H7 (cell line): ENCODE results near the gene SMIM20. TPM values are rescaled to one million over a fixed set of nuclear protein-coding genes. Genes with fewer than 3 reads are reported as not detected.
A peak's percentile ranks its signal among the peaks of the same experiment; 100 is the strongest.

Experiments
- DNase-seq: peaks from one replicate; pipeline ENCODE4 v3.0.0; 2012
- H3K27me3 ChIP-seq: 2 replicates; pipeline ENCODE4 v1.6.0; 2011; ENCODE audit warnings: mild to moderate bottlenecking, low read length; ENCODE audit not compliant: control insufficient read depth, insufficient read depth
- H3K36me3 ChIP-seq: replicated peaks from 2 replicates; pipeline ENCODE4 v1.5.1; 2011; ENCODE audit warnings: low read length; ENCODE audit not compliant: control insufficient read depth, insufficient read depth
- H3K4me3 ChIP-seq: 2 replicates; pipeline ENCODE4 v1.5.1; 2011; ENCODE audit warnings: low read depth, mild to moderate bottlenecking, control low read depth, low read length, moderate library complexity; ENCODE audit not compliant: insufficient read depth
- total RNA-seq: library from RNA; depleted of rRNA; stranded (reverse); fragments of >200 nt; shearing (Covaris generic); gene quantifications from 2 replicates; pipeline ENCODE4 v1.2.3, GENCODE V29; 2014; rRNA removed

Gene SMIM20
- total RNA-seq, 1 experiment from 2014 or later = 55.3 TPM

DNA sequence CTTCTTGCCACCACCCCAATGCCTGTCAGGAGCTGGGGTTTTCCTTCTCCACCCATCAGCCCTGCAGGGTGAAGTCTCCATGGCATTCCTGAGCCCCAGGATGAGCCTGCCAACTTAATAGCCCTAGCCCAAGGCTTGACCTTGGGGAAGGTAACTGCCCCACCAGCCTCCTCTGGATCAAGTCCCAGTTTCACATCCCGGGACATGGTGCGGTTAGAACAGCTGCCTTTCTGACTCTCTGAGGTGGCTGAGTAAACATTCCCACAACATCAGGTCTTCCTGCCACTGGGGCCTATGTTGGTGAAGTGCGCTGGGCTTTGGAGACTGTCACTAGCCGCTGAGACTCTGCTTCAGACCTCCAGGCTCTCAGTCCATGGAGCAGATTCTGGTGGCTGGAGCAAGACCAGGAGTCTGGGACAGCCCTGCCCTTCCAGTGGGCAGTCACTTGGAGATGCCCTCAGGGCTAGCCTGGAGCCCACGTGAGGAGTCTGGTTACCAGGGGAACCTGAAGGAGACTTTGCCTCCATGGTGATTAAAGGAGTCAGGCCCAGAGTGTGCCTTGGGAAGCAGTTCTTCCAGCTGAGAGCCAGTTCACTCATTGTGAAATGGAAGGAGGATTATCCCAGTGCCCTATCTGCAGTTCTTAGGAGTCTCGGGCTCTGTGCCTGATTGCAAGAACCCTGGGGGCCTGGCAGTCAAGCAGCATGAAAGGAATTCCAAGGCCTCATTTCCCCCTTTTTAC is 56.8 kb downstream of the SMIM20 start:
- Histone ChIP-seq H3K4me3 (no peak overlapping the region), H3K27me3 (no peaks in the 10 kb centered on the region), H3K36me3 (no peaks in the 10 kb centered on the region)
- DNase-seq = no peak

DNA sequence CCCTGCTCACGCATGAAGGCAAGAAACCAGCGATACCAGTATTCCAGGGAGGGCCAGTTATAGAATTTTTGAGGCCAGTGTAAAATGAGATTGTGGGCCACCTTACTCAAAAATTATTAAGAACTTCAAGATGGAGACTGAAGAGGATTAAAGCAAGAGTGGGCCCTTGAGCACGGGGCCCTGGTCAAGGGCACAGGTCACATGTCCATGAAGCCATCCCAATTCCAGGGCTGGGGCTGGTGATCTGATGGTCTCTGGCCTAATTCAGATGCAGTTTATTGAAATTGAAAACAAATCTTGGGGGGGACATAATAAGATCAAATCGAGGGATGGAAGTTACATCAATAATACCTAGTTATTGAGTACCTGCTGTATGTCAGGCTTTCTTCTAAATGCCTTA is 58.3 kb downstream of the SMIM20 start:
- H3K27me3 ChIP-seq = no peaks in the 10 kb centered on the region
- DNase-seq = no peak
- no peaks in the 10 kb centered on the region for H3K36me3 ChIP-seq
- H3K4me3 ChIP-seq = no peak overlapping the region

DNA sequence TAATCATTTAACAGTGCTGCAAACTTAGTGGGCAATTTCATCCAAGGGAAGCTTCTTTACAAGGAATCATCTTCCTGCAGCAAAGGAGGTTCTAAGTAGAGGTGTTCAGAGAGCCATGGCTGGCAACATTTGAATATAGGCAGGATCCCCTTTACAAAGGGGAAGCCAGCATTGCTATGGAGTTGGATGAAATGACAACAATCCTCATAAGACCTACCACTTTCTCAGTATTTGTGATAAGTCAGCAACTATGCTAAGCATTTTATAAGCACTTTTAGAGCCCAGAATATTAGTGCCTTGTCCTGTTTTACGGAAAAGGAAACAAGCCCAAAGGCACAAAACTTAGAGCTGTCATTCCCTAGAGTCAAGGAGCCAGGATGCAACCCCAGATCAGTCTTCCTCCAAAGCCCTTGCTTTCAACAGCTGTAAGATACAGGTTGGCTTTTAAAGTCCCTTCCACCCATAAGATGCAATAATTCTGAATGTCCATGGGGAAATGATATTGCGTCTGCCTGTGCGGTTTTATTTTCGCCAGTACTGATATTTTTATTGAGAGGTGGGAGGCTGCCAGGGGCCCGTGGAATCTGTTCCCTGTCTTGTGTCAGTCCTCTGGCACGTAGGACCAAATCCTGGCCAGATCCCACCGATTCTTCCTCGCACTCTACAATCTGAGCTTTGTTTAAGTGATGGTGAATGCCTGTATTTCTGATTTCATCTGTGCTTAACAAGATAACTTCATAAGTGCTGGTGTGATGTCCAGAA is 59.1 kb downstream of the SMIM20 start:
- Histone ChIP-seq H3K4me3 (no peak overlapping the region), H3K36me3 (no peaks in the 10 kb centered on the region), H3K27me3 (no peaks in the 10 kb centered on the region)
- no peak for DNase-seq

DNA sequence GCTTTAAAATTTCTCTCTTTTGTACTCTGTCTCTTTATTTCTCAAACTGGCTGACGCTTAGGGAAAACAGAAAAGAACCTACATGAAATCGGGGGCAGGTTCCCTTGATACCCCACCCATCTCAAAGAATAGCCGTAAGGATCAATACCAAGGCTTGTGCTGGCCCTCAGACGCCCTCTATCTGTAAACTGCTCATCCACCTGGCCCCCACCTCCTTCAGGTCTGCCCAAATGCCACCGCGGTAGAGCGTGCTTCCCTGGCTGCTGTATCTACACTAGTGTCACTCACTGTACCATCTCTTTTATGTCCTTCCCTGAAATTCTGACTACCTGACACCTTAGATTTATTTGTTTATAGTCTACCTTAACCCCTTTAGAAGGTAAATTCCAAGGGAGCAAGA is 62.8 kb downstream of the SMIM20 start:
- Histone ChIP-seq H3K27me3 (no peaks in the 10 kb centered on the region), H3K4me3 (no peak overlapping the region), H3K36me3 (no peaks in the 10 kb centered on the region)
- DNase-seq = peak; percentile 60

DNA sequence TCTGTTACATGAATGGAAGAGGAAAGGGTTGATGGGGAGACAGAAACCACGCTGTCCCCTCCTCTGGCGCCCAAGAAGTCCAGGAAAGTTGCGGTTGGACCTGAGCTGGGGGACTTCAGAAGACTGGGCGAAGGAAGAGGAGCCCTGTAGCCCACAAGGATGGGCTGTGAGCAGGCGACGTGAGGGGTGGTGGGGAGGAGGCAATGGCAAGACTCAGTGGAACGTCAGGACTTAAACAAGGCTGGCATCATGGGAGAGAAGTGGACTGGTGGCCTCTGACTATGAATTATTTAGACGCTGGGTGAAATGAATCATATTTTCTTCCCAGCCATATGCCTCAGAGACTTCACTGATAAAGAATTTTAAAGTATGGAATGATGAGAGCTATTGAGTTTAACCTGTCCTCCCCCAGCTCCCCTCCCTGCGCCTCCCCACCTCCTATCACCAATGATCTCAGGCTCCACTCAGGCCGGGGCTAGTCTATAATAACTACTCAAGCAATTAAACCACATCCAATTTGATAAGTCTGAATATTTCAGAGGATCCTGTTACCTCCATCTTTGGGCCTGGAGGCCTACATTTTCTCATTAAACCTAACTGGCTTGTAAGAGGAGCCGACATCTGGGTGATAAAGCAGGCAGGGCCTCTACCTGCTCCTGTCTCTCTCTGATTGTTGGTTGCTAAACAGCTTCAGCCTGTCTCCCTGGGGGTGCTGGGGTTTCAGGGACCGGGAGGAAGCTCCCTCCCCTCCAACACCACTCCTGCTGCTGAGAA is 63.6 kb downstream of the SMIM20 start:
- DNase-seq = peak; percentile 55
- no peaks in the 10 kb centered on the region for H3K36me3 ChIP-seq
- H3K4me3 ChIP-seq = no peak overlapping the region
- H3K27me3 ChIP-seq = no peaks in the 10 kb centered on the region

DNA sequence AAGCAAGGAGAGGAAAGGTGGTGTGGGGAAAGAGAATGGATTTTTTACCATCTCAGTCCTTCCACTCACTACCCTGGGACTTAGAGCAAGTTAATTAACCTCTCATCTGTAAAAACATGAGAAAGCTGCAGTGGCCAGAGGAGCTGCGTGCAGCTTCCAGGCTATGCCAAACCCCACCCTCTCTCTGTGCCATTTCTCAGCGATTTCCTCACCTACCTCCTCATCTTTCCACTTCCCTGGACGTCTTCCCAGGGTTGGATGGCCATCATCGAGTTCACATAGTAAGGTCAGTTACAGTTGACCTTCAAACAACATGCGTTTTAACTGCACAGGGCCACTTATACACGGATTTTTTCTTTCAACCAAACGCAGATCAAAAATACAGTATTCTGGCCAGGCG is 64.3 kb downstream of the SMIM20 start:
- no peaks in the 10 kb centered on the region for H3K36me3 ChIP-seq
- DNase-seq = no peak
- no peaks in the 10 kb centered on the region for H3K27me3 ChIP-seq
- H3K4me3 ChIP-seq = no peak overlapping the region

Other genes with a start within 250 kb of the SMIM20 start
- gene SEL1L3, start 51.2 kb upstream of the SMIM20 start, total RNA-seq = 25.1 and 28.1 TPM in 2 replicates